ENCODE measurements around the gene CABP2.

CABP2 gene

DNA sequence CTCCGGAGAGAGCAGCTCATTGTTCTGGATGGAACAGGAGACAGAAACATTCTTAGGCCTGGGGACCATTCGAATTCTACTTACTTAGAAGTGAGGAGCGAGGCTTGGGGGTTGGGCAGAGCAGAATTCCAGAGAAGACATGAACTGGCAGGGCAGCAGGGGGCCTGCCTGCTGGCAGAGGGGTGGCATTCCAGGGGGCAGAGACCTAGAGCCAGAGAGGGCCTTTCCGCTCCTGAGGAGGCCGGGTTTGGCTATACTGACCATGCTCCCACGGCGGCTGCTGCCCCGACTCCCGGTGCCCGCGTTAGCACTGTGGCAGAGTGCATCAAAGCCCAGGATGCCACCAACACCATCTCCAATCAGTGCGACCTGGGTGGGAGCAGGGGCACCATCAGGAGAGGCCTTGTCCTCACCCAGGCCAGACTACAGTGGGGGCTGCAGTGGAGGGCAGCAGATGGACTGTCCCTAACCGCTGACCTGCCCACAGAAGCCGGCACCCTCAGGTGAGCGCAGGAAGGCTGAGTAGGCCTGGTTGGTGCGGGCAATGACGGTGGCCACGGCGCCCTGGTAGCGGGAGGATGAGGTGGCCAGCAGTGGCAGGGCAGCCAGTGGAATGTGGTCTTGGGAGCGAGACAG is 25.5 kb downstream of the CABP2 start:
- TF ChIP-seq, protein P1, sequence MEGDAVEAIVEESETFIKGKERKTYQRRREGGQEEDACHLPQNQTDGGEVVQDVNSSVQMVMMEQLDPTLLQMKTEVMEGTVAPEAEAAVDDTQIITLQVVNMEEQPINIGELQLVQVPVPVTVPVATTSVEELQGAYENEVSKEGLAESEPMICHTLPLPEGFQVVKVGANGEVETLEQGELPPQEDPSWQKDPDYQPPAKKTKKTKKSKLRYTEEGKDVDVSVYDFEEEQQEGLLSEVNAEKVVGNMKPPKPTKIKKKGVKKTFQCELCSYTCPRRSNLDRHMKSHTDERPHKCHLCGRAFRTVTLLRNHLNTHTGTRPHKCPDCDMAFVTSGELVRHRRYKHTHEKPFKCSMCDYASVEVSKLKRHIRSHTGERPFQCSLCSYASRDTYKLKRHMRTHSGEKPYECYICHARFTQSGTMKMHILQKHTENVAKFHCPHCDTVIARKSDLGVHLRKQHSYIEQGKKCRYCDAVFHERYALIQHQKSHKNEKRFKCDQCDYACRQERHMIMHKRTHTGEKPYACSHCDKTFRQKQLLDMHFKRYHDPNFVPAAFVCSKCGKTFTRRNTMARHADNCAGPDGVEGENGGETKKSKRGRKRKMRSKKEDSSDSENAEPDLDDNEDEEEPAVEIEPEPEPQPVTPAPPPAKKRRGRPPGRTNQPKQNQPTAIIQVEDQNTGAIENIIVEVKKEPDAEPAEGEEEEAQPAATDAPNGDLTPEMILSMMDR (IDR thresholded peaks at IDR 0.05; ENCODE audit: low read depth, low read length), result no peak
- no peak for DNase-seq (ENCODE audit: extremely low read depth, low read depth)

DNA sequence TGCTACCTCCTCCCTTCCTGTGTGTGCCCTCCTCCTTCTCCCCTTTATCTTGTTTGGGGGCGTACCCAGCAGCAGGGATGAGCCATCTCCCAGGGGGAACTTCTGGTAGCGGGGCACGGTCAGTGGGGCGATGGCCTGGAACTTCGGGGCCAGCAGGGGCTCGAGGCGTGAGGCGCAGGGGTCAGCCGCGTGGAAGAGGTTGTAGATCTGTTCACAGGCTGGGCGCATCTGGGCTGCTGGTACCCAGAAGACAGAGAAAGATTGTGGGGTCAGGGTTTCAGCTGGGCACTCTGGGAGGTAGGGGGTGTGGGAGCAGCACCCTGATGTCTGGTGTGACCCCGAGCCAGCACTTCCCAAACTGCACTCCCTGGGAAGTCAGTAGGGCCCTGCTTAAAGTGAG is 27.1 kb downstream of the CABP2 start:
- TF ChIP-seq, protein P1 (IDR thresholded peaks at IDR 0.05; ENCODE audit: low read depth, low read length), result no peak
- DNase-seq (ENCODE audit: extremely low read depth, low read depth), result no peak

DNA sequence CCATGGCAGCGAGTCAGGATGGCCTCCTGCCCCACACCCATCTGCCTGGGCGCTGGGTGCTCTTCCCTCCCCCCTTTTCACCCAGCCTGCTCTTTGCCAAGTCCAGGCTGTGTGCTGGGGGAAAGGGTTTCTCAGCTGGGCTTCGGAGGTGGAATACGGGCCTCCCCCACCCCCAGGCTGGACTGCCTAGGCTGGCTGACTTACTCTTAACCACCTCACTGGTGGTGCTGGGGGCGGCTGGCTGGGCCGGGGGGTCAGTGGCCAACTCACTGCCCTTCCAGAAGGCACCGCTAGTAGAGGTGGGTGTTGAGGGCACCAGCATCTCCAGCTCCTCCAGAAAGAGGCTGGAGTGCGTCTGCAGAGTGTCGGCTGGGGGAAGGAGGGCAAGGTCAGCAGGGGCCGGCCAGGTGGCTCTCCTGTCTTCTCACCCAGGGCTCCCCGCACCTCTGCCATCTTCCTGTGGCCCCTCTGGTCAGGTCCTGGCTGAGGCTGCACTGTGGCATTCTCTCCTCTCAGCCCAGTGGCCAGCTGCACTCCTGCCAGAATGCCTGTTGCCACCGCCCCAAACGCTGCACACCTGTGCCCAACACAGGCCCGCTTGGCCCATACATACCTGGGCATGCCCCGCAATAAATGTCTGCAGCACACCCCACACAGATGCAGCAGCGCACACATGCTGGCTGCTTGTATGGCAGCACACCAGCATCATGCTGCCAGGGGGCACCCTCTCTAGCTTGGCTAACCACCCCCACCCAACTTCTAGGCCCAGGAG is 27.8 kb downstream of the CABP2 start:
- TF ChIP-seq, protein P1 (IDR thresholded peaks at IDR 0.05; ENCODE audit: low read depth, low read length), result no peak
- DNase-seq (ENCODE audit: extremely low read depth, low read depth), result no peak

DNA sequence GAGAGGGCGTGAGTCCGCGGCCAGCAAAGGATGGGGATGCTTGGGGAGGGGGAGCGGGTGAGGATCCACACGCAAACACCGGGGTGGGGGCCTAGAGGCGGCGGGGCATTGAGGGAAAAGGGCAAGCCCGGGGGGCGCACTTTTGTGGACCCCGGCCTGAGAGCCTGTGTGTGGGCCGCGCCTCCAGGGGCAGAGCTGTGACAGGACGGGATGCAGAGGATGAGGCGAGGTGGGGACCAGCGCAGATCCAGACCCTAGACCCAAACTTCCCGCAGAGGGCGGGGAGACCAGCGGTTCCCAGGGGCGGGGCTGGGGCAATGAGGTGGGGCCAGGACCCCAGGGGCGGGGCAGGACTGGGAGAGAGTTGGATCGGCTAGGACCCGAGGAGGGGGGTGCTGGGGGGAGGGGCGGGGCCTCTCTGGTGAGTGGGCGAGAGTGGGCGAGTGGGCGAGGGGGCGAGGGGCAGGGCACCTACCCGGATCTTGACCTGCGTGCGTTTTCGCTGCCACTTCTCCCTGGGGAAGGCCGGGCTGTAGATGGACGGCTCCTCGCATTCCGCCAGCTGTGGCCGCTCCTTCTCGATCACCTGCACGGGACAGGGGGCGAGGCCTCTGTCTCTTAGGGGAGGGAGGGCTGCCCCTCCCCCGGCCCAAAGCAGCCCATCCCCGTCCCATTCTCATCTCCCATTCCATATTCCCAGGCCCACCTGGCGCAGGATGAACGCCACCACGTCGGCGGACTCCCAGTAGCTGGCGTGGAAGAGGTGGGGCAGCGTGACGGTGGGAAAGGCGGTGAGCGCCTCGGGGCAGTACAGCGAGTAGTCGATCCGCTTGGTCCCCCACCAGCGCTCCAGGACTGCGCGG is 28.6 kb downstream of the CABP2 start:
- no peak for DNase-seq (ENCODE audit: extremely low read depth, low read depth)
- TF ChIP-seq, protein P1 (IDR thresholded peaks at IDR 0.05; ENCODE audit: low read depth, low read length), result no peak

DNA sequence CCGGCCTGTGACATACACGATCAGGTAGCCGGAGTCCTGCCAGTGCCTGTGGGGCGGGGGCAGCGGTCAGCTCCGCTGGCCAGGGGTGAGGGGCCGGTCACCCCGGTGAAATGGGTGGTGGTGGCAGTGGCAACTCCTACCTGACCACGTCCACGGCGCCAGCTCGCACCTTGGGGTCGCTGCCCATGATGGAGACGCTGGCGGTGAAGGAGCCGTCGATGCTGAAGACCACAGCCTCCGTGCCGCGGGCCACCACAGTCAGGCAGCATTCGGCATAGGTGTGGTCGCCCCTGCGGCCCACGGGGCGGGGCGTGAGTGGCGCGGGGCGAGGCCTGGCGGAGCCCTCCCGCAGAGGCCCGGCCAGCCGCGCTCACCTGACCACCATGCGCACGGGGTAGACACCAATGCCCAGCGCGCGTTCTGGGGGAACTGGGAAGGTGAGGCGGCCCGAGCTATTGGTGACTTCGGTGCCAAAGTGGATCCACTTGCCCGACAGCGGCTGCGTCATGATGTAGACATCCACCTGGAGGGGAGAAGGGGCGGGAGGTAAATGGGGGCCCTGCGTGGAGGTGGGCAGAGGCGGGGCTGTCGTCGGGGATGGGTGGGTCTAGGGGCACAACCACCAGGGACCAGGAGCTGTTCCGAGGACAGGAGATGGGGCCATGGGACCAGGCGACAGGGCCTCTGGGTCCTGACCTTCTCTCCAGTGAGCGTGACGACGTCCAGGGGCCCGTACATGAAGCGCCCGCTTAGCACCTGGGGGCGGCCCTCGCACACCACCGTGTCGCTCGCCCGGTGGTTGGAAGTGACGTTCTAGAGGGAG is 29.5 kb downstream of the CABP2 start:
- no peak for DNase-seq (ENCODE audit: extremely low read depth, low read depth)
- TF ChIP-seq, protein P1 (IDR thresholded peaks at IDR 0.05; ENCODE audit: low read depth, low read length), result no peak

DNA sequence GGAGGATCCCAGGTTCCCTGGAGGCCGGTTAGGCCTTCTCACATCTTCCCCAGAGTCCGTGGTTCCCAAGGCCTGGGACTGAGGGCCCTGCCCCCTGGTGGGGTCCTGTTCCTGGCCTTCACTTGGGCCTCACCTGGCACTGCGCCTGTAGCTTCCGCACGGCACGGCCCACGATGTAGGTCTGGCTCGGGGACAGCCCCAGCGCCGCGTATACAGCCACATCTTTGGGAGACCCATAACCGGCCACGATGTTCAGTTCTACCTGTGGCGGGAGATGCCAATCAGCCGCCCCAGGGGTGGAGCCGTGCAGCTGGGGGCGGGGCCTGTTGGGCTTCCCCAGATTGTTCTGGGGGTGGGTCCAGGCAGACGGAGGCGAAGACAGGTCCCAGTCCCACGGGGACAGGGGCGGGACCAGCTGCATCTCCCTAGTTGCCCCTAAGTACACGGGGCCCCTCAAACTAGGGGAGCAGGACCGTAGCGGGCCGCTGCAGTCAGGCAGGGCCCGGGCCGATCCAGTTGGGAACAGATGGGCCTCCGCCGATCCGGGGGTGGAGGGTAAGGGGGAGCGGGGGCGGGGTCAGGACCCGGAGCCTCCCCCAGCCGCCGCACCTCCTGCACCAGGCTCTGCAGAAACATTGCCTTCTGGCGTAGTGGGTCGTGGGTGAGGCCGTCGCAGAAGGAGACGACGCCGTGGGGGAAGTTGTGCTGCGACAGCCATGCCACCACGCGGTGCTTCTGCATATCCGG is 30.3 kb downstream of the CABP2 start:
- DNase-seq (ENCODE audit: extremely low read depth, low read depth), result no peak
- TF ChIP-seq, protein P1 (IDR thresholded peaks at IDR 0.05; ENCODE audit: low read depth, low read length), result no peak

Measured in AG09319 (cell line).